HFFc6 (cell line): ENCODE data around the gene GBP4. TPM values are rescaled to one million over a fixed set of nuclear protein-coding genes. Genes with fewer than 3 reads are reported as not detected.

Experiments used
- DNase-seq: peaks from one replicate; pipeline ENCODE4 v3.0.0-alpha.2; 2018
- H3K27ac Mint-ChIP-seq: 2 replicates; pipeline ENCODE4 v1.8.0; 2020; ENCODE audit warnings: mild to moderate bottlenecking, mixed read lengths
- H3K27me3 Mint-ChIP-seq: 2 replicates; pipeline ENCODE4 v1.8.0; 2021; ENCODE audit warnings: mild to moderate bottlenecking, moderate library complexity, mixed read lengths; ENCODE audit not compliant: insufficient read depth
- H3K36me3 Mint-ChIP-seq: 2 replicates; pipeline ENCODE4 v1.8.0; 2021; ENCODE audit warnings: low read depth, mixed read lengths
- H3K4me1 Mint-ChIP-seq: 2 replicates; pipeline ENCODE4 v1.8.0; 2020; ENCODE audit warnings: low read depth, mixed read lengths
- H3K4me3 Mint-ChIP-seq: 2 replicates; pipeline ENCODE4 v1.8.0; 2020; ENCODE audit warnings: mild to moderate bottlenecking, moderate library complexity, mixed read lengths
- H3K9me3 Mint-ChIP-seq: 2 replicates; pipeline ENCODE4 v1.8.0; 2020; ENCODE audit warnings: mild to moderate bottlenecking, mixed read lengths
- CTCF ChIP-seq: fragments of 200-600 bp; sonication (generic); IDR thresholded peaks from 2 replicates; pipeline ENCODE4 v1.5.0; 2021; ENCODE audit warnings: antibody characterized with exemption, mild to moderate bottlenecking
- total RNA-seq, 6 experiments: library from RNA; stranded (reverse); fragmentation: NEBNext Ultra II Directional; extraction: Animal tissue kit (Norgen Biotek cat#: 25700); gene quantifications; 2 replicates in 1 of 6; 3 replicates in 5 of 6; pipeline ENCODE4 v1.2.3, GENCODE V29; 2021

GBP4 gene
- total RNA-seq, 6 experiments from 2014 or later, result 0.10 to 0.31 (median 0.22) TPM

- no peak overlapping the region for H3K27ac Mint-ChIP-seq
- peaks cover 3% of the 10 kb centered on the region; the same call in 1 of the 2 replicates for H3K27me3 Mint-ChIP-seq
- DNase-seq, result no peak
- no peak for TF ChIP-seq CTCF
- no peaks in the 10 kb centered on the region for H3K4me1 Mint-ChIP-seq
- H3K36me3 Mint-ChIP-seq, result no peaks in the 10 kb centered on the region
- H3K9me3 Mint-ChIP-seq, result peaks cover 4% of the 10 kb centered on the region
- H3K4me3 Mint-ChIP-seq, result no peak overlapping the region
Measured at GRCh38 chr1:89165811-89166210, 32.9 kb downstream of the GBP4 start.

- H3K27me3 Mint-ChIP-seq, result peaks cover 2% of the 10 kb centered on the region; the same call in 1 of the 2 replicates
- no peak for DNase-seq
- TF ChIP-seq CTCF, result no peak
- no peaks in the 10 kb centered on the region for H3K36me3 Mint-ChIP-seq
- H3K4me1 Mint-ChIP-seq, result no peaks in the 10 kb centered on the region
- no peaks in the 10 kb centered on the region; the same call in 1 of the 2 replicates for H3K9me3 Mint-ChIP-seq
- H3K4me3 Mint-ChIP-seq, result no peak overlapping the region
- no peak overlapping the region for H3K27ac Mint-ChIP-seq
Measured at GRCh38 chr1:89151047-89151446, 47.7 kb downstream of the GBP4 start.

GRCh38 chr1:89149976-89150375 is 48.8 kb downstream of the GBP4 start:
- Mint-ChIP-seq H3K4me3 (no peak overlapping the region), H3K36me3 (no peaks in the 10 kb centered on the region), H3K4me1 (no peaks in the 10 kb centered on the region), H3K27me3 (peaks cover 2% of the 10 kb centered on the region), H3K27ac (no peak overlapping the region), H3K9me3 (no peaks in the 10 kb centered on the region)
- DNase-seq, result no peak
- no peak for TF ChIP-seq CTCF

DNA sequence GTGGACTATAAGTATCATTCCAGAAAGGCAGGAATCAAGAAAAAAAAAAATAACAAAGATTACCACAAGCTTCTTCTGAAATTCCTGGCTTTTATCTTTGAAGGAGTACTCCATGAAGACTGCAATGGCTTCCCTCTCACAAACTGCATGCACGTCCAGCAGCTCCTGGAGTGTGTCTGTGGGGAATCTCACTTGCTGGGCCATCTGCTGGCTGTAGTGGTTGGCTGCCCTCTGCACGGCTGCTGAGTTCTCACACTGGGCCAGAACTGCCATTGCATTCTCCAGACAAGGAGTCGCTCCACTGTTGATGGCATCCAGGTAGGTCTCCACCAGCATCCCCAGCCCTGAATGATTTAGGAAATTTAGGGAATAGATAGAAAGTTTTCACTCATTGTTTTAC is 49.5 kb downstream of the GBP4 start:
- peak; percentile 25 for DNase-seq
- Mint-ChIP-seq H3K9me3 (no peaks in the 10 kb centered on the region), H3K4me1 (no peaks in the 10 kb centered on the region), H3K27ac (no peak overlapping the region), H3K36me3 (no peaks in the 10 kb centered on the region), H3K27me3 (peaks cover 2% of the 10 kb centered on the region), H3K4me3 (no peak overlapping the region)
- TF ChIP-seq CTCF, result peak; percentile 35; the same call in 1 of the 2 replicates

- DNase-seq, result no peak
- H3K4me3 Mint-ChIP-seq, result no peak overlapping the region
- peaks cover 2% of the 10 kb centered on the region for H3K27me3 Mint-ChIP-seq
- no peak for TF ChIP-seq CTCF
- no peaks in the 10 kb centered on the region for H3K4me1 Mint-ChIP-seq
- no peaks in the 10 kb centered on the region for H3K36me3 Mint-ChIP-seq
- H3K27ac Mint-ChIP-seq, result no peak overlapping the region
- H3K9me3 Mint-ChIP-seq, result no peaks in the 10 kb centered on the region
Measured at GRCh38 chr1:89147678-89148658, 50.8 kb downstream of the GBP4 start.
